Measurements from ENCODE around the gene STRIP1.
A peak's percentile ranks its signal among the peaks of the same experiment; 100 is the strongest.

Gene STRIP1

GRCh38 chr1:110034451-110035235 lies at the start of gene STRIP1:
Gene STRIP1, plus strand, starts transcription at chr1:110034624. Its CDS starts 14 bp downstream, at chr1:110034638.
- DNase-seq (ENCODE audit: low read depth in 2 of 2): peak; percentile 82 to 83

- DNase-seq (ENCODE audit: low read depth in 2 of 2): no peak
These were observed 49.0 kb upstream of the STRIP1 start for GRCh38 chr1:109985247-109986053.

GRCh38 chr1:109986054-109986444 lies 48.4 kb upstream of the STRIP1 start:
- DNase-seq (ENCODE audit: low read depth in 2 of 2): no peak

GRCh38 chr1:109988349-109988914 lies 46.0 kb upstream of the STRIP1 start:
- no peak for DNase-seq (ENCODE audit: low read depth in 2 of 2)

- no peak for DNase-seq (ENCODE audit: low read depth in 2 of 2)
These were observed 44.7 kb upstream of the STRIP1 start for GRCh38 chr1:109989506-109990301.

- no peak for DNase-seq (ENCODE audit: low read depth in 2 of 2)
These were observed 44.1 kb upstream of the STRIP1 start for GRCh38 chr1:109990302-109990653.

GRCh38 chr1:109991400-109991925 lies 43.0 kb upstream of the STRIP1 start:
- no peak for DNase-seq (ENCODE audit: low read depth in 2 of 2)

GRCh38 chr1:109993885-109994284 lies 40.5 kb upstream of the STRIP1 start:
- no peak for DNase-seq (ENCODE audit: low read depth in 2 of 2)

GRCh38 chr1:109994654-109995053 lies 39.8 kb upstream of the STRIP1 start:
- no peak for DNase-seq (ENCODE audit: low read depth in 2 of 2)

- DNase-seq (ENCODE audit: low read depth in 2 of 2): no peak
These were observed 38.9 kb upstream of the STRIP1 start for GRCh38 chr1:109995536-109995935.

GRCh38 chr1:109996476-109996875 lies 37.9 kb upstream of the STRIP1 start:
- no peak for DNase-seq (ENCODE audit: low read depth in 2 of 2)

- no peak for DNase-seq (ENCODE audit: low read depth in 2 of 2)
These were observed 37.1 kb upstream of the STRIP1 start for GRCh38 chr1:109997204-109997866.

- no peak for DNase-seq (ENCODE audit: low read depth in 2 of 2)
These were observed 36.6 kb upstream of the STRIP1 start for GRCh38 chr1:109997867-109998229.

GRCh38 chr1:110002695-110003094 lies 31.7 kb upstream of the STRIP1 start:
- no peak for DNase-seq (ENCODE audit: low read depth in 2 of 2)

- peak in 1 of 2 donors; percentile 17 for DNase-seq (ENCODE audit: low read depth in 2 of 2)
These were observed 30.5 kb upstream of the STRIP1 start for GRCh38 chr1:110003747-110004428.

GRCh38 chr1:110004583-110004982 lies 29.8 kb upstream of the STRIP1 start:
- no peak for DNase-seq (ENCODE audit: low read depth in 2 of 2)

GRCh38 chr1:110005971-110006370 lies 28.5 kb upstream of the STRIP1 start:
- DNase-seq (ENCODE audit: low read depth in 2 of 2): no peak

GRCh38 chr1:110006516-110006915 lies 27.9 kb upstream of the STRIP1 start:
- DNase-seq (ENCODE audit: low read depth in 2 of 2): no peak

- no peak for DNase-seq (ENCODE audit: low read depth in 2 of 2)
These were observed 27.2 kb upstream of the STRIP1 start for GRCh38 chr1:110007046-110007830.
